ENCODE results near the gene PRIMPOL.
"Not testable (repeated sequence)": the region's sequence is repeated elsewhere in the genome, so short reads cannot be mapped to it uniquely, and the experiment has no call there.

PRIMPOL gene

DNA sequence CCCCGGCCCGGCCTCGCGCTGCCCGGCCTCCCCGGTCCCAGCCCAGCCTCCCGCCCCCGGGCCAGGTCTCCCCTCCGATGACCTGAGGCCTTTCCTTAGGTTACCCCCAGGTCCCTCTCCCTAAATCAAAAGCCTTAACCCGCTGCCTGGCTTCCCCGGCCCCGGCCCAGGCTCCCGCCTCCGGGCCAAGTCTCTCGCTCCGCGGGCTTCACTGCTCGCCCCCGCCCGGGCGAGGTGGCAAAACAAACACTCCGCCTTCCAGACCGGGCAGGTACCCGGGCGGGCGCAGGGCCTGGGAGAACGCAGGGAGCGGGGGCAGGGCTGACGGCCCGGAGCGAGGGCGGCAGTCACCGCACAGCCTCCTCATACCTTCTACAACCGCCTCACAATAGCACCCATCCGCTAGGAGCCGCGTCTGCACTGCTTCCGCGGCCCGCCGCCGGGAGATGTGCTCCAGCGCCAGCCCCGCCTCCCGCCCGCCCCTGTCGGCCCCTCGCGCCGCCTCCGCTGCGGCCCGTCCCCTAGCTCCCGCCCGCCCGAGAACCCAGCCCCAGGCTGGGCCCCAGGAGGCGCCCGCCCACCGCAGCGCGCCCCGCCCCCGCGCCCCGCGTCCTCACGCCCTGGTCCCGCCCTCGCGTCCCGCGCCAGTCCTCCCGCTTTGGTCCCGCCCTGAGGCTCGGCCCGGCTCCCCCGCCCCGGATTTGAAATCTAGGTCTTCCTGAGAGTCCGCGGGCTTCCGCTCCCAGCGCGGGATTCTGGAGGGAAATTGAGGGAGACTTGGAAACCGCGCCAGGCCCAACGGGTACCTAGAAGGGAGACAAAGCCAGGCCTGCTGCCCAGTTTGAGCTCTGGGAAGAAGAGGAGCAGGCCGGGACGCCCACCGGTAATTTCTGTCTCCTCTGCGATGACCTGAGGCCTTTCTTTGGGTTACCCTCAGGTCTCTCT is at the start of gene PRIMPOL, which contains the start of gene CASP3:
TSS of gene PRIMPOL (plus strand) at position 713 of the 945 bp plus-strand sequence. CDS start 7,403 bp downstream, outside the sequence.
TSS of gene CASP3 (minus strand) at position 422 of the 945 bp plus-strand sequence. CDS start 10,994 bp downstream, outside the sequence.
- peak; percentile 92 to 95 for DNase-seq (ENCODE audit: low read depth in 2 of 2)

GRCh38 chr4:184600982-184601381 is 48.6 kb upstream of the PRIMPOL start:
- DNase-seq (ENCODE audit: low read depth in 2 of 2) = not testable (repeated sequence)

DNA sequence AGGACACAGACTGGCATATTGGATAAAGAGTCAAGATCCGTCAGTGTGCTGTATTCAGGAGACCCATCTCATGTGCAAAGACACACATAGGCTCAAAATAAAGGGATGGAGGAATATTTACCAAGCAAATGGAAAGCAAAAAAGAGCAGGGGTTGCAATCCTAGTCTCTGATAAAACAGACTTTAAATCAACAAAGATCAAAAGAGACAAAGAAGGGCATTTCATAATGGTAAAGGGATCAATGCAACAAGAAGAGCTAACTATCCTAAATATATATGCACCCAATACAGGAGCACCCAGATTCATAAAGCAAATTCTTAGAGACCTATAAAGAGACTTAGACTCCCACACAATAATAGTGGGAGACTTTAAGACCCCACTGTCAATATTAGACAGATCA is 46.7 kb upstream of the PRIMPOL start:
- DNase-seq (ENCODE audit: low read depth in 2 of 2) = not testable (repeated sequence)

DNA sequence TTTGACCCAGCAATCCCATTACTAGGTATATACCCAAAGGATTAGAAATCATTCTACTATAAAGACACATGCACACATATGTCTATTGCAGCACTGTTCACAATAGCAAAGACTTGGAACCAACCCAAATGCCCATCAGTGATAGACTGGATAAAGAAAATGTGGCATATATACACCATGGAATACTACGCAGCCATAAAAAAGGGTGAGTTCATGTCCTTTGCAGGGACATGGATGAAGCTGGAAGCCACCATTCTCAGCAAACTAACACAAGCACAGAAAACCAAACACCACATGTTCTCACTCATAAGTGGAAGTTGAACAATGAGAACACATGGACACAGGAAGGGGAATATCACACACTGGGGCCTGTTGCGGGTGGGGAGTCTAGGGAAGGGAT is 42.1 kb upstream of the PRIMPOL start:
- DNase-seq (ENCODE audit: low read depth in 2 of 2) = not testable (repeated sequence)

DNA sequence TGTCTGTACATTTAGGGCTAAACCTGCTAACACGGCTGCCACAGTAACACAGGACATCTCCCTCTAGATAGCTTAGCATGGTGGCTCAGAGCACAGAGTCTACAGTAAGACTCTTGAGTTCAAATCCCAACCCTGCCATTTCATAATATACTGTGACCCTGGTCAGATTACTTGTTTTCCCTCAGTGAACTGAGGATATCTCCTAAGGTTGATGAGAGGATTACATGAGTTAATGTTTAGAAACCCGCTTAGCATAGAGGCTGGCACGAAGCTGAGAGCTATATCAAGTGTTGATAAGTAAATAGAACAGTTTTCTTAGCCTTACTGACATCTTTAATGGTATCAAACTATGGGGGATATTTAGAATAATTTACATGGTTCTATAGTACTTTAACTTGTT is 37.5 kb upstream of the PRIMPOL start:
- DNase-seq (ENCODE audit: low read depth in 2 of 2) = no peak

DNA sequence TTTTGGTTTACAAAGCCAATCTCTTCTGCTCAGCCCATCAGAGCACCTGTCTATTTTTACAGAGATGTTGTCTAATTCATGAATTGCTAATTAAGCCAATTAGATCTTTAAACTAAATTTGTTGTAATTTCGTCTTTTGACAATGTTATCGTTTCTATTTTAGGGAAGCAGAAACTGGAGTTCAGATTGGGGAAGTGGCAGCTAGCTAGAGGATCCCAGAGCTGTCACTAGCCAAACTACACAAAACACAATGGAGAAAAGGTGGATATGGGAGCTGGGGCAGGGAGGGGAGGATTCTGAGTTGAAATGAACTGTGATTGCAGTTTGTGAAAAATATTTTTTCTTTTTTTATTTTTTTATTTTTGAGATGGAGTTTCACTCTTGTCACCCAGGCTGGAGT is 36.1 kb upstream of the PRIMPOL start:
- DNase-seq (ENCODE audit: low read depth in 2 of 2) = no peak

GRCh38 chr4:184614509-184614908 is 35.0 kb upstream of the PRIMPOL start:
- DNase-seq (ENCODE audit: low read depth in 2 of 2) = no peak

- DNase-seq (ENCODE audit: low read depth in 2 of 2) = not testable (repeated sequence)
Measured at GRCh38 chr4:184616168-184616567, 33.4 kb upstream of the PRIMPOL start.

- DNase-seq (ENCODE audit: low read depth in 2 of 2) = no peak
Measured at GRCh38 chr4:184616633-184617551, 32.6 kb upstream of the PRIMPOL start.

DNA sequence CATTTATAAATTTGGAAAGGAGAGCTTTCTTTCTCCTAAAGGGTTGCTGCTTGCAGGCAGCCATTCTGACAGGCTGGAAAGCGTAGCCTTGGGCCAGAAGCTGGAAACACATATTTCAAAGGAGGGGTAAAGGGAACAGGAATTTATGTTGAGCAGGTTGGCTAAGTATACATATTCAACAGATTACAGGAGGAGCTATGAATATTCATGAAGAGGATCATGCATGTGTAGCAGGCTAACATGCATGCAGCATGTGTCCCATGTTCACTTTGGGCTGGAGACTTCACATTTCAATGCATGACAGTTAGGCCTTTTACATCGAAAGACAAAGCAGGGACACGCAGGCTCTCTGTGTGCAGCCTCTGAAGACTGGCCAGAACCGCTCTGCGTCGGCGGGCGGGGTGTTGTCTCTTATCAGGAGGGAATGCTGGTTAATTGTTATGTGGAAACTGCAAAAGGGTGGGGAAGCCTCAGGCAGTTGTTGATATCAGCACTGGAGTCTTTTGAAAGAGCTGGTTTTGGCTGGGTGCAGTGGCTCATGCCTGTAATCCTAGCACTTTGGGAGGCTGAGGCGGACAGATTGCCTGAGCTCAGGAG is 31.8 kb upstream of the PRIMPOL start:
- no peak for DNase-seq (ENCODE audit: low read depth in 2 of 2)

- DNase-seq (ENCODE audit: low read depth in 2 of 2) = no peak
Measured at GRCh38 chr4:184620212-184620867, 29.2 kb upstream of the PRIMPOL start.

- DNase-seq (ENCODE audit: low read depth in 2 of 2) = no peak
Measured at GRCh38 chr4:184621518-184621917, 28.0 kb upstream of the PRIMPOL start.

GRCh38 chr4:184624504-184624903 is 25.0 kb upstream of the PRIMPOL start:
- DNase-seq (ENCODE audit: low read depth in 2 of 2) = not testable (repeated sequence)

DNA sequence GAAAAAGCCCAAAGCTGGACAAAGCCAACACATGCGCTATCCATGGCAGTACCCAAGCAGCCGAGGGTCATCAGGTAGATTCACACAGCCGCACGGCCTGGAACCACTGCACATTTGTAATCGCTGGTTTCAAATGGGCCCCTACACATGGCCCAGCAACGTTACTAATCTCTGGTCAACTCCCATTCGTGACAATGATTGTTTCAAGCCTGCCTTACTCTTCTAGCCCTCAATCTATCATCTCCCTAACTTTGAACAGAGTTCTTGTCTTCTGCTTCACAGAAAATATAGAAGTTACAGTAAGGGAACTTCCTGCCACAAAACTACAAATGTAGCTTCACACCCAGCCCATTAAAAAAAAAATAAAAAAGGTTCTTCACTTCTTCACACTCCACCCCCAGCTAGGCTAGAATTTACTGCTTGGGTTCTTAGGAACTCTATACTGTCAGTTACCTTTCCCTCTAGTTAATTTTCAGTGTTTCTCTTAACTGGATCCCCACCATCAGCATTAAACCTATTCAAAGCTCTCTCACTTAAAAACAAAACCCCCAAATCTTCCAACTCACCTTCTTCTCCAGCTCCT is 24.5 kb upstream of the PRIMPOL start:
- no peak for DNase-seq (ENCODE audit: low read depth in 2 of 2)

- not testable (repeated sequence) for DNase-seq (ENCODE audit: low read depth in 2 of 2)
Measured at GRCh38 chr4:184625783-184626596, 23.5 kb upstream of the PRIMPOL start.

DNA sequence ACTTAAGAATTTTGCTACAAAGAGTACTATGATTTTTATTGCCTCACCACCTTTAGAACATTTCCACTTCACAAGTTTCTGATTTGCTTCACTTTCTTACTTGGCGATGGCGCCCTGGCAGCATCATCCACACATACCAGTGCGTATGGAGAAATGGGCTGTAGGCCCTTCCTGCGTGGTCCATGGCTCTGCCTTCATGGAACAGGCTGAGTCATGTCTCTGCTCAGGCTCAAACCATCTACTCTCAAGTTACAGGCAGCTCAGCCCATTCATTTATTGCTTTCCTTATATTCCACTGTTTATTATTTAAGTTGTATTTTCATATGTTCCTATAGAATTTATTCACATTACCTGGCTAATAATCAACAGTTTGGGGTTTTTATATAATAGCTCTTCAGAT is 21.4 kb upstream of the PRIMPOL start:
- no peak for DNase-seq (ENCODE audit: low read depth in 2 of 2)

DNA sequence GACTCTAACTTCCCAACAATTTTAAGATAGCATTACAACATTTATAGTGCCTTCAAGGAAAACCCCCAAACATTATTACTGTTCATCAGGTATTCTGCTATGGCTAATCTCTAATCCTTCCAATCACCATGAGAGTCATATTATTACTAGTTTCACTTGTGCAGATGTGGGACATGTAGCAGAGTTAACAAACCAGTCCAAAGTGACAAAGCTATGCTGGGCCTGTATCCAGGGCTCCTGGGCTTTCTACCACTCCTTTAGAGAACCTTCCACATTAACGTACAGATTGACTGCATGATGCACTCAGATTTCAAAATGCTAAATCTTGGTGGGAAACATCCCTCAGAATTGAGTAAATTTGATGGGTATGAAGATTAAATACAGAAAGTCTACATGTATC is 16.7 kb upstream of the PRIMPOL start:
- DNase-seq (ENCODE audit: low read depth in 2 of 2) = no peak

DNA sequence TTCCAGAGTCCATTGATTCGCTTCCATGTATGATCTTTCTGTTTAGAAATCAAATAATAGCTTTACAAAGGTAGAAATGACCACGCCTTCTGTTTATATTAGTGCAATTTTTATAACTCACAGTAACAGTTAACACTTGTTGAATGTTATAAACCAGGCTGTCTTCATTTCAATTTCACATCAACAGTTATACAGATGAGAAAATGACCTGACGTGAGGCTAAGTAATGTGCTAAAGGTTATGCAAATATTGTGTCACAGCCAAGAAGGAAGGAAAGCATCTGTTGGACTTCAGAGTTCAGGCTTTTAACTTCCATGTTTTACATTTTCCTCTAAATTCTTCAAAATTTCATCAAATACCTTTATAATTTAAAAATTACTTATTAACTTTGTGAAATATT is 14.2 kb upstream of the PRIMPOL start:
- DNase-seq (ENCODE audit: low read depth in 2 of 2) = no peak

- no peak for DNase-seq (ENCODE audit: low read depth in 2 of 2)
Measured at GRCh38 chr4:184636144-184636543, 13.4 kb upstream of the PRIMPOL start.

- DNase-seq (ENCODE audit: low read depth in 2 of 2) = no peak
Measured at GRCh38 chr4:184636897-184637296, 12.6 kb upstream of the PRIMPOL start.

Measured in stimulated activated CD8-positive, alpha-beta memory T cell treated with anti-CD3 and anti-CD28 coated beads, Interleukin-2, amount 100 ng/mL, for 1 hour (primary cell).